Left ventricle myocardium superior (tissue), 1 donor: Measurements from ENCODE around the gene TRPV2. TPM values are rescaled to one million over a fixed set of nuclear protein-coding genes. Genes with fewer than 3 reads are reported as not detected.
"Not testable (repeated sequence)": the region's sequence is repeated elsewhere in the genome, so short reads cannot be mapped to it uniquely, and the experiment has no call there.

Experiments
- ATAC-seq: fragments of 200-7000 bp; cut with Tn5 transposase; one replicate; pipeline ENCODE4 v1.9.1; 2020; ENCODE audit warnings: mild to moderate bottlenecking, moderate library complexity
- DNase-seq: peaks from one replicate; pipeline ENCODE4 v3.0.0-alpha.2; 2020
- intact Hi-C: fragments of 100-400 bp; cut with micrococcal nuclease; formaldehyde crosslinking; loops from one replicate; pipeline ENCODE4 v1.11.0; 2022
- total RNA-seq: library from RNA; stranded (reverse); fragmentation: NEBNext Ultra II Directional; extraction: Animal tissue kit (Norgen Biotek cat#: 25700); gene quantifications from one replicate; pipeline ENCODE4 v1.2.1, GENCODE V29; 2021
- donor health status: DM: no; HTN: yes; CAD: no; lungs with severe emphysema.

The TRPV2 gene
- total RNA-seq, 1 donor from 2014 or later, result 8.1 TPM

GRCh38 chr17:16429083-16429482, 13.7 kb downstream of the TRPV2 start:
- DNase-seq, result peak; percentile 10
- intact Hi-C loops, result no loop called here
- ATAC-seq, result no peak

DNA sequence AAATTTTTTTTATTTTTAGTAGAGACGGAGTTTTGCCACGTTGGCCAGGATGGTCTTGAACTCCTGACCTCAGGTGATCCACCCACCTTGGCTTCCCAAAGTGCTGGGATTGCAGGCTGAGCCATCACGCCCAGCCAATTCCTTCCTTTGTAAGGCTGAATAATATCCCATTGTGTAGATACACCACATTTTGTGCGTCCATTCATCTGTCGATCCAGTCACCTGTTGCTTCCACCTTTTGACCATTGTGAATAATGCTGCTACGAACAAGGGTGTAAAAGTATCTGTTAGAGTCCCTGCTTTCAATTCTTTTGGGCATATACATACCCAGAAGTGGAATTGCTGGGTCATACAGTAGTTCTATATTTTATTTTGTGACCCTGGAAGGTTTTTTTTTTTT, 15.3 kb downstream of the TRPV2 start:
- DNase-seq (peak; percentile 8), ATAC-seq (no peak)
- intact Hi-C loops, result no loop called here

- DNase-seq, result peak; percentile 18
- no peak for ATAC-seq
- intact Hi-C loops, result no loop called here
Measured at GRCh38 chr17:16432017-16432416, 16.6 kb downstream of the TRPV2 start.

GRCh38 chr17:16433514-16433913, 18.1 kb downstream of the TRPV2 start:
- DNase-seq (no peak), ATAC-seq (no peak)

DNA sequence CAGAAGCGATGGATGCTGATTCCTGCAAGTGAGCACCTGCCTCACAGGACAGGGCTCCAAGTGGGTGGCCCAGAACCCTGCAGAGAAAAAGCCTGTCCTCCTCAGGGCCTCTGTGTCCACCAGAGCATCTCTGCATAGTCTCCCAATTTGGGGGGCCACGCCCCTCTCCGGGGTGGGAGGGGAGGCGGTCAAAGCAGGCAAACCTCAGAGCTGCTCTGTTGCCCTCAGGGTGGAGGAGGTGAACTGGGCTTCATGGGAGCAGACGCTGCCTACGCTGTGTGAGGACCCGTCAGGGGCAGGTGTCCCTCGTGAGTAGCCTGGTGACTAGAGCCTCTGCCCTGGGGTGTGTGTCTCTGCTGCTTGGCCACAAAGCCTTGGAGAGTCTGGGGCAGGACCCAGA, 19.3 kb downstream of the TRPV2 start:
- ATAC-seq (no peak), DNase-seq (no peak)
- intact Hi-C loops, result no loop called here

More at GRCh38 chr17:16433514-16433913, 18.1 kb downstream of the TRPV2 start:
- intact Hi-C loops, result no loop called here

DNA sequence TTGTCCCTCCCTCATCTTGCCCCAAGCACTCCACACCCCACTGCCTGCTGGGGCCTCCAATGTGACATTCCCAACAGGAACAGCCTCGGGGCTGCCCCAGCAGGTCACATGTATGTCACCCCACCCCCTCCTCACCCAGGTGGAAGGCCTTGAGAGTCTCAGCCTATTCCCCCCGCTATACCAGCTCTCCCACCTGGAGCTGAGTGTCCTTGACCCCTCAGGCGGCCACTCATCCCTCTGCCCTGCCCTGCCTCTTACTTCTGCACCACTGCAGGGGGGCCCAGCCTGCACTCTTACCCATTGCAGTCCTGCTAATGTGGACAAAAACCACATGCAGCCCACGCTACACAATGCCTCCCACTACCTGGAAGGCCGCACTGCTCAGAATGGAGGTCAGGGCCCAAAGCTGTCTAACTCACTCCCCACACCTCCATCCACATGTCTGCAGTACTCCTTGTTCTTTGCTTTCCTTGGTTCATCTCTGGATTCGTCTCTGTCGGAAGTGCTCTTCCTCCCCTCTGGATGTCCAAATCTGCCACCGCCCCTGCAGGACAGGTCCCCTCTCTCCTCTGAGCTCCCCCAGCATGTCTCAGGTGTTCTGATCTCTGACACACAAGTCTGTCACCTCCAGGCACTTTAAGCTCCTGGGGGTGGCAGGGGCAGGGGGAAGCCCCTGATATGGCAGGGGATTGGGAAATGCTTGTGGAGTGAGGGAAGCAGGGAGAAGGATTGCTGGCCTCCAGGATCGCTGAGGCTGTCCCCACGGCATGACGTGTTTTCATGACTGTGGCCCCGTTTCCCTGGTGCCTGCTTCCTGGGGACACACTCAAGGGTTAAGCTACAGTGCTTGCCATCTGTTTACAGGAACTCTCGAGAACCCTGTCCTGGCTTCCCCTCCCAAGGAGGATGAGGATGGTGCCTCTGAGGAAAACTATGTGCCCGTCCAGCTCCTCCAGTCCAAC, 20.8 kb downstream of the TRPV2 start:
- intact Hi-C loops, result no loop called here
- no peak for ATAC-seq
- peak; percentile 22 for DNase-seq

DNA sequence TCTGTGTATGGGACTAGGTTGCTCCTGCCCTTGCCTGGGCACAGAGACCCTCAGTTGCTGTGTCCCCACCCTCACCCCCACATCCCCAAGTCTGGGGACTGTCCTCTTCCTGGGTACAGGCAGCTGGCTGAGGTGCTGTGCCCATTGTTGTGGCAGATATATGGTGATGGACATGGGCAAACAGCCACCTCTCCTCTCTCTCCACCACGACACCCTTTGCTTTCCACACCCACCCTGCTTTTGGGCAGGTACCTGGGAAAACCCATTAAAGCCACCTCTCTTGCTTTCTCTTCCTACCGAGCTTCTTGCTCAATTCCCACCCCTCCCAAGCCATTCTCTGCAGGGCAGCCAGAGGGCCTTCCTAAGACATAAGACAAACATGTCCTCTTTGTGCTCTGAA, 21.7 kb downstream of the TRPV2 start:
- no peak for ATAC-seq
- DNase-seq, result no peak
- intact Hi-C loops, result no loop called here

DNA sequence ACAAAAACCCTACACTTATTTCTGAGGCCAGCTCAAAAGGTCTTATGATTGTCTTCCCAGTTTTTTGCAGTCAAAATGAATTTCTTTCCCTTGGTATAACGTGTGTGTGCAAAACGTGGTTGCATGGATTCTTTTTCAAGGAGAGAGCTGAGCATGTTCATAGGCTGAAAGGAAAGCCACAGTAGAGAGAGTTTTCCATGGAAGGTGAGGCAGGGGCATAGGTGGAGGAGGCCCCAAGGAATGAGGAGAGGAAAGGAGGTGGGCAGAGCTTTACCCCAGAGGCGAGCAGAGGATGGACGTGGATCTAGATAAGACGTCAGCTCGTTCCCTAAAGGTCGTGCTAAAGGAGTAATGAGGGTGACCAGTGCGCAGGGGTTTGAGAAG, 22.8 kb downstream of the TRPV2 start:
- DNase-seq (no peak), ATAC-seq (no peak)
- intact Hi-C loops, result no loop called here

DNA sequence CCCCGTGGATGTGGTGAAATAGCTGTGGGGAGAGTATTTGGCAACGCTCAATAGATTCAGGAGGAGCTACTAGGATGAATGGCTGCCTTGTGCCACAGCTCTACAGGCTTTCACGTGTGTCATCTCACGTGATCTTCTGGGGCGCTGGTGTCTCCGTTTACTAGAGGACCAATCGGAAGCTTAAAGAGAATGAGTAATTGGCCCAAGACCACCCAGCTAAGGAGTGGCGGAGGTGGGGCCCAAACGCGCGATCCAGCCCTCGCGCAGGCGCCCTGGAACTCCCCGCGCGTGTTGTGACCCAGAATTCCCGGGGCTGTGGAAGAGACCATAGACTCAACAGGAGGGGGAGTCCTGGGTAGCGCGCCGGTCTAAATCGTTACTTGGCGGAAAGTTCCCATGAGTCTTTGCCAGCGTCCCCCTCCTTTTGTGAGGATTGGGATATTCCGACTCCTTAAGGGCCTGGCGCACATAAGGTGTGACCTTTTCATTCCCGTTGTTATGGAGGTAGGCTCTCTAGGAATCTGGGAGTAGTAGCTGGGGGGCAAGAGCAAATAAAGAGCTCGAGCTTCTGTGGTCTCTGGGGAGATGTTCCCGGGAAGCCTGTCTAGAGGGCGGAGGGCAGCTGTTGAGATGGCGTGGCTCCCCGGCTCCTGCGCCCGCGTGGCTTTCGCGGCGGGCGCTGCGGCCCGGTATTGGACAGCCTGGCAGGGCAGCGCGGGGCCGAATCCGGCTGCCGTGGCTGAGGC, 23.4 kb downstream of the TRPV2 start:
- ATAC-seq (peak; percentile 95), DNase-seq (peak; percentile 93)
- intact Hi-C loops, result no loop called here

- DNase-seq, result no peak
- intact Hi-C loops, result no loop called here
- ATAC-seq, result peak; percentile 4
Measured at GRCh38 chr17:16439303-16439791, 24.0 kb downstream of the TRPV2 start.

GRCh38 chr17:16439811-16440351, 24.5 kb downstream of the TRPV2 start:
- ATAC-seq (no peak), DNase-seq (no peak)
- intact Hi-C loops, result no loop called here

DNA sequence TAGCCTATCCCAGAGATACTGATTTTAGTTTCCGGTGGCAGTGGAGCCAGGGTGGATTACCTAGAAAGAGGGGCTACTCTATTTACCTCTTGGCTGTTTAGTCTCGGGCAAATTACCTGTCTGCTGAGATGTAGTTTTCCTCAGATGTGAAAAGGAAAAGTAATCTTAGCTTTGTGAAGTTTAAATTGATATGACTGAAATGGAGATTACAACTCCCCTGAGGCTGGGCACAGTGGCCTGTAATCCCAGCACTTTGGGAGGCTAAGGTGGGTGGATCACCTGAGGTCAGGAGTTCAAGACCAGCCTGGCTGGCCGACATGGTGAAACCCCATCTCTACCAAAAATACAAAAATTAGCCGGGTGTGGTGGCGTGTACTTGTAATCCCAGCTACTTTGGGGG, 25.0 kb downstream of the TRPV2 start:
- DNase-seq, intact Hi-C loops, ATAC-seq: not testable (repeated sequence)

DNA sequence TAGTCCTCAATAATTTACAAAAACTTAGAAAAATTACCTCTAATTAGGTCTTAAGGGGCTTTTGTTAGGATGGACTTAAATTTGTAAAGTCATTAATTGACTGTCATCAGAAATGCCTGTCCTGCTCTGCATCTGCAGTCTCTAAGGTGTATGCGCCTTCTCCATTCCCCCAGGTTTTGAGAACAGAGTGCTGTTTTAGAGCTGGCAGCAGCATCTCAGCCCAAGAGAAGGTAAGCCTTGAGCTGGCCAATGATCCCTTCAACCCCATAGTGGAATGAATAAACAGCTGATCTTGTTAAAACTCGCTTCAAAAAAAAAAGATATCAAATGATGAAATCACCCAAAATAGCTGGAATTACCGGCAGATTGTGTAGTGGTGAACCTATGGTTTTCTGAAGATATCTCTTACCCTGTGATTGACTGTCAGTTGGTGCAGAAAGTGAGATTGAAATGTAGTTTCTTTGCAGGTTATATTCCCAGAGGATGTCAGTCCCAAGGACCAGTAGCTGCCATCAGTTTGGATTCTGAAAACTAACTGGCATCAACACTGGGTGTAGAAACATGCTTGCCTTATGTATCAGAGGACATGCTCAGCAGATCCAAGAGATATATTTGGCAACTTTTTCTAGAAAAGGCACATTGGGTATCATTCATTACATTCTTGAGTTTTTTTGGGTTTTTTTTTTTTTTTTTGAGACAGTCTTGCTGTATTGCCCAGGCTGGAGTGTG, 25.7 kb downstream of the TRPV2 start:
- no peak for ATAC-seq
- intact Hi-C loops, result no loop called here
- no peak for DNase-seq

GRCh38 chr17:16442141-16442540, 26.8 kb downstream of the TRPV2 start:
- DNase-seq, result no peak
- no peak for ATAC-seq
- intact Hi-C loops, result no loop called here

GRCh38 chr17:16442594-16443510, 27.5 kb downstream of the TRPV2 start:
- intact Hi-C loops, result no loop called here
- no peak for ATAC-seq
- DNase-seq, result no peak

DNA sequence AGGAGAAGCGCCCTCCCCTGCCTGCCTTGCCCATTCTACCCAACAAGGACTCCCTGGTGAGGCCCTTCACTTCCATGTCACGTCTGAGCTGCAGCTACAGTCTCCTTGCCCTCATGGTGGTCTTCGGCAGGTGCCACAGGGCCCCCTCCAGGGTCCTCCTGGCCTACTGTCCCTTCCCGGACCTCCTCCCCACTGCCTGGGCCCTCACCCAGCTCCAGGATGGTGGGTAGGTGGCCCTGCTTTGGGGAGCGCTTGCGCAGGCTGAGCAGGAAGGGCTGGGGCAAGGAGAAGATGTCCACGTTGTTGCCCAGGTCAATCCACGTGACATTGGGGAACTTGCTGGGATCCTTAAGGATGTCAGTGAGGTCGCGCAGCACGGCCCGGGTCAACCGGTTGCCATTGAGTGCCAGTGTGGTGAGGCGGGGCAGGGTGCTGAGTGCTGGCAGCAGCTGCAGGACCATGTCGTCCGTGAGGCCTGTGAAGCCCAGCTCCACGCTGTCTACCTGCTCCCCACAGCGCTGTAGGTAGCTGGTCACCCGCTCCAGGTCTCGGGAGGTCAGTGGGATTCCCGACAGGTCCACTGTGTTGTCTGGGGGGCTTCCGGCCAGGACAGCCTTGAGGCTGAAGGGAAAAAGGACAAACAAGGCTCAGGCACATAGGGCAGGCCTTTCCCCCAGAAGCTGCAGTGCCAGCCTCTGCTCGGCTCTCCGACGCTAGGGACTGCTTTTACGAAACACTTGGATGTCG, 28.3 kb downstream of the TRPV2 start:
- DNase-seq (no peak), ATAC-seq (no peak)
- intact Hi-C loops, result no loop called here

- intact Hi-C loops, result no loop called here
- DNase-seq, result no peak
- peak; percentile 24 for ATAC-seq
Measured at GRCh38 chr17:16444258-16444886, 29.0 kb downstream of the TRPV2 start.
